Brain pericyte (primary cell): Measurements from ENCODE around the gene MTOR.

Source experiments
- DNase-seq: peaks from one replicate; pipeline ENCODE4 v3.0.0-alpha.2; 2012; ENCODE audit warnings: low read depth, low spot score

The MTOR gene

DNA sequence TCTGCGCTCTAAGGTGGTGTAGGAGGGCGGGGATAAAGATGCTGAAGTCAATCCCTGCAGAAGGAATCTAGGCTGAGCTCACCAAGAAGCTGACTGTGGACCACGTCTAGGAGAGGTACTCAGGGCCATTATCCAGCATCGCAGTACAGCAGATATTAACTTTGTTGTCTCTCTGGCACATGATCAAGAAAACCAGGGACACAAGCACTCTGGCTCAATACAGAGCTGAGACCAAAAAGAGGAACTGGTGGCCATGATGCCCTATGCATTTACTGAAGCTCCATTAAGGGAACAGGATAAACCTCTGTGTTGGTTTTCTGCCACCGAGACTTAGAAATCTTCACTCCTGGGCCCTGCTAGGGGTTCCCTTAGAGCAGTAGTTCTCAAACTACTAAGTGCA is 111.2 kb downstream of the MTOR start:
- DNase-seq = no peak

DNA sequence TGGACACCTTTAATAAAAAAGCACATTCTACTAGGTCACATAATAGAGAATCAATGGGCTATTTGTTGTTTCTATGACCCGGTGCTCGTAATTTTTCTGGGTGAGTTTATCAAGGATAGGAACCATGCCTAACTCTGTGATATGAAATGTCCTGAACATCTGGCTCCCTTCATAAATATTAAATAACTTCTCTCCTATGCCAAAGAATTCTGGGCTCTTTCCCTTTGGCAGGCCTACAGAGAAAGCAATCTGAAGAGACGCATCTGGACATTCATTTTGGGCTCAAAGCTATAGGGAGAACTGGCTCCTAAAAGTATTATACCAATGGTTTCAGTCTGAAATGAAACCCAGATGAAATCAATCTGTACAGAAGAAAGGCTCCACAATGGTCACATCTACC is 112.0 kb downstream of the MTOR start:
- no peak for DNase-seq

DNA sequence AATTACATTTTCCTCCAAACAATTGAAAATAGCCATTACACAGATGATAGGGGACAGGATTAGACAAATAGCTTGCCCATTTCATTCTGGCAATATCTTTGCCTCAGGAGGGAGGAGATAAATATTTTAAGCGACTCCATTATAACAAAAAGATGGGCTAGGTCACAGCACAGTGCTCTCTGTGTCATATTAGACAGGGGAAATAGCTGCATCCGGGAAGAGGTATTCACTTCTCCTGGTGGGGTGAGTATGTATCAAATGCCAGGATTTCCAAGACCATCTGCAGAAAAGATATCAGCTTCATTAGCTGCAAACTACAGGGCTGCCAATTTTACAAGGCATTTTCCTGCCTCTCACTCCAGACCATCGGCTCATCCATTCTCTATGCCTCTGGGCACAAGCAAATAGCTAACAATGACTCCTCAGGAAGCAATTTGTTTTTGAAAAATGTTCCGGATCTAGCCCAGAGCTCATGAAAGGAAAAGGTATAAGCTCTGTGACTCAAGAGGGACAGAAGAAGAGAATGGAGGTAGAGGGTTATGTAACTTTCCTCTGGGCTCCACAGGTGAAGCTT is 115.1 kb downstream of the MTOR start:
- no peak for DNase-seq

DNA sequence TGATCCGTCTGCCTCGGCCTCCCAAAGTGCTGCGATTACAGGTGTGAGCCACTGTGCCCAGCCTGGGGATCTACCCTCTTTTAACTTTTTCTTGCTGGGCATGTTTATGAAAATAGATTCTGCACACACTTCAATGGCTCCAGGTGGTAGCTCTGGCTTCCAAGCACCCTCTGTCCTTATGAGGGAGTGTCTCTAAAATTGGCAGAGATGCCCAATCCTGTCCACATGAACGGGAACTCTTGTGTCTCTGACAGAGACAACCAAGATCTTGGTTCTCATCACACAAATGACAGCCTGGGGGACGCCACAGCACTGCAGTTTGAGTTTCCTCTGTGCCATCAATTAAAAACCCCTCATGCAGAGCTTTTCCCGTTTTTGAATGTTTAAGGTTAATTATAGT is 116.6 kb downstream of the MTOR start:
- DNase-seq = no peak

DNA sequence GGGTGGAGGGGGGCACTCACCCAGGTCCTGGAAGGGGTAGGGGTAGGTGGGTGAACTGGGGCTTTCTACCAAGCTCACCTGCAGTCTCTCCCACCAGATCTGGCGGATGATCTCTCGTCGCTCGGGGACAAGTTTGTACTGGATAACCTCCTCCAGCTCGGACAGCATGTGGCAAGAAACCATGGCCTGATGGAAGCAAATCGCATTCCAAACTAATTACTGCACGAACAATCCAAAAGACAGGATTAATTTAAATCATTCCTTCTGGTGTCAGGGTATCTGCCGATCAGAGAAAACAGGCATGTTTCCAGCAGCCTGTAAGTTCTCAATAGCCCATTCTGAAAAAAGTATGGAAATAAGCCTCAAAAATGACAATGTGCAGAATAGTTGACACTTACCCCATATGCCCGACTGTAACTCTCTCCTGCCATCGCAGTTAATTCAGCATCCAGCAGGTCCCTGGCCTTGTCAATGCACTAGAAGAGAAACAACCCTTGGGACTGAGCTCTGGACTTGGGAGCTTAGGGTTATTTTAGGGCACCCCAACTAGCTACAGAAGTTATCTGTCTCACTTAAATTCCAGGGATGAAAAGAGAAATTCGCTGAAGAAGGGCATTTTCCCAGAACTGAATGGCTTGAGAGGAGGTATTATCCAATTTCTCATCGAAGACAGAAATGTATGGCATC is 117.6 kb downstream of the MTOR start:
- DNase-seq = no peak

DNA sequence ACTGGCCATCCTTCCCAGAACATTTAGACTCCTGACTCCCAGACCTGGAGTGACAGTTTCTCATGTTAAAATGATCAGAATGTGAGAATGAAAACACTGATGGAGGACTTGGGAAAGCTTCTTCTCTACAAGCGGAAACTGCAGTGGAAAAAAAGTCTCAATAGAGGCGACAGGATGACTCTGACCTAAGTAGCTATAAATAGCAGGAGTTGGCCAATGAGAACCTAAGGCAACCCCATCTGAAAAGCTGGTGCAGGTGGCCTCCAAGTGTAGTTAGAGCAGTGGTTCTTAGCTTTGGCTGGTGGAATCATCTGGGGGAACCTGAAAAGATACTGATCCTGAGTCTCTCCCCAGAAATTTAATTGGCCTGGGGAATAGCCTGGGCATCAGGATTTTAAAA is 118.4 kb downstream of the MTOR start:
- DNase-seq = no peak

DNA sequence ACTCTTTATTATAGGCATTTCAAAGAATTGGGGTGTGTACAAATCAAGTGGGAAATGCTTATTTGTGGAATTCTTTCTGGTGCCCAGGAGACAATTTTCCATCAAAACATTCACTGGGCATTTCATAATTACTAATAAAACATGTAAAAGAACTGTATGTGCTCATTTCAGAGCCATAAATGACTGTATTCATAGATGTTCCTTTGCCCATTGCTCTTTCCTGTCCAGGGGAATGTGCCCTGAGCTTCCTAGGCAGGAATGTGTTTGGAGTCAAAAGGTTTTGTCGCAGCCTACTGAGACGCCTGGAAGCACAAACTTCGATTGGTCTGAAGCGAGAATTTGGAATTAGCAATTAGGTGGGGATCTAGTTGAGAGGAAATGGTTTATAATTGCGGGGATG is 119.0 kb downstream of the MTOR start:
- no peak for DNase-seq

DNA sequence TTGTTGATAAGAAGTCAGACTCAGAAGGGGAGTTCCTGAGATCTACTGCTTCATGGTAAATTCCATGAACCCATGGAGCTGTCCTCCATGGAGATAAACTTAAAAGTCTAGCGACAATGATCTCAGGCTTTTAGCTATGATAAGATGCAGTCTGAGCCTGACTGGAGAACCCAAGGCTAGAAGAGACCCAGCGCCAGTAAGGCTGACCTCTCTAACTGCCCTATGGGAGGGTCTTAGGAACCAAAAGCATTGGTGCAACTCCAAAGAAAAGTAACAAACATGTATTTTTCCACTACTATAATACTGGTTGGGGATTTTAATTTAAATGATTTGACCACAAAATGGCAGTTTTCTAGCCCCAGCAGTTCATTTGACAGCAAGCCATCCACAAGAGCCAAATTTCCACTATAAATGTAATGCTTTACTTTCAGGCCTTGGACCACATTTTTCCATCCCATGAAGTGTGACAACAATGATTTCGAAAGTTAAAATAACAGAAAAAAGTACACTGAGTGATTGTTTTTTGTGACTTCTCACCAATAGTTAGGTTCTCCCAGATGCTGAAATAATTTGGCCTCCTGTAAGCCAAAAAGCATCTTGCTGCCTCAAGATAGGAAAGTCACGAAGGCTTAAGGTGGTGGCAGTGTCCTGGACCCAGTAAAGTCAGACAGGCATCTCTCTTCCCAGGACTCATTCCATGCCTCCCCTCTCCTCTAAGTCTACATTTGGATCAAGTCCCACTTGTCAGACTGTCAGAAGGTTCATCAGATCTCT is 119.5 kb downstream of the MTOR start:
- no peak for DNase-seq

DNA sequence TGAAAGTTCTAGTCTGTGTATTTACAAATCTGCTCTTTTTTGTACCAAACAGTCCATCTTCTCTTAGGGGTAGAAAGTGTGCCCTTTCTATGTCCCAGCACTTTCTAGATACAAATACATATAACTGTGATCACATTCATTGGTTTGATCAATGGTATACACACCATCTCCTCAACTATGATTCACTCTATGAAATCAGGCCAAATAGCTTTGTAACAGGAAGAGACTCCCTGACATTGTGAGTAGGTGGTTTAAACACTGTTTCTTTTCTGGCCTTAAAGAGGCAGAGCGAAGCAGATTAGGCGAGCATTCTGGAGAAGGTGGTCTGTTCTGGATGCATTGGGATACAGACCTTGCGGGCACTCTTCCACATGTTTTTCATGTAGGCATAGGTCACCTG is 123.4 kb downstream of the MTOR start:
- DNase-seq = no peak

DNA sequence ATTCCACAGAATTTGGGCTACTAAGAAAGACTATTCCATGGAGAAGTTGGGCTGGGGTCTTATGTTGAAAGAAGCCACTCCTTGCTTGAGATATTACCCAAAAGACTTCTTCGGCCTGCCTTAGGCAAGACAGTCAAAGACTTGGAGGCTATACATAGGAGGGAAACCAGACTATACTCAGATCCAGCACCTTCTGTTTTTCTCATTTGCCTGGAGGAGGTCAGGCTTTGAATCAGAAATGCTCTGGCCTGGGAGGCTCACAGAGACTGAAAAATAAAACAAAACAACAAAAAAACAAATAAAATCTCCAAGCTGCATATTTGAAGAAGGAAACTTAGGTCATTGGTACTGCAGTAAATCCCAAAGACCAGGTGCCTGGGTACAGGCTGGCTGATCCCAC is 124.3 kb downstream of the MTOR start:
- no peak for DNase-seq

DNA sequence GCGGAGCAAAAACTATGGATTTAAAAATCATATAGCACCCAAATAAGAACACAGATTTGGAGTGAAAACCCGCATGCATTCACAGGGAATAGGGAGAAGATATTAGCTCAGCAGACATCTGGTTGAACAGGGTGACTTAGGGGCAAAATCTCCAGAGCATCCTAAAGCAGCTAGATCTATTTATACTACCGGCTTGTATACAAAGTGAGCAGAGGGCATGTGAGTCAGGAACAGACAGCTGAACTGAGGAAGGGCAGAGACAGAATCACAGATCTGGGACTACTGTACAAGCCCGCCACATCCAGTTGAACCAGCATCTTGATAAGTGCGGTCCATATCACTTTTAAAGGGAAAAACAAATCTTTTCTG is 127.5 kb downstream of the MTOR start:
- no peak for DNase-seq

DNA sequence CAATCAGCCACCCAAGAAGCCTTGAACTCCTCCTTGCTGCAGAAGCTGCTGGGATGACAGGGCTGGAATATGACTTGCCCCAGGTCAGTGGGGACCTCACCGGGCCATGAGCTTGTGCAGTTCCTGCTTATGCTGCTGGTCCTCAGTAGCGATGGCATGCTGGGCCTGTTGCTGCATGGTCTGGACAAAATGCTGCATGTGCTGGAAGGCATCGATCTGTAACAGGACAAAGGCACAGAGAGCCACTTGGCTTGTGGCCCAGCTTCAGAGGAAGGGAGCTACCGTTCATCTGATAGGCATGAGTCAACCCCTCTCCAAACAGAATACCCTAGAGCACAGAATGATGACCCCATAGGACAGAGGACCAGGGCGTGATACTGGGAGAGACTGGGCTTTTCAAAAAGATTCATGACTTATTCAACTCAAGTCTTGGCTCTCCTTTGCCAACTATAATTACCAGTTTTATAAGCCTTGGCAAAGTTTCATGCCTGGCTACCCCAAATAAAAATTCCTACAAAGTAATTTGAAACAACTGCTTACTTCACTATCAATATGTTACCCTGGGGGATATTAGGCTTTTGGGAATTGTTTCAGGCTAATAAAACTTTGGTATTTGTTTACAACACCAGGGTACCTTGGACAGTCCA is 128.0 kb downstream of the MTOR start:
- DNase-seq = no peak

DNA sequence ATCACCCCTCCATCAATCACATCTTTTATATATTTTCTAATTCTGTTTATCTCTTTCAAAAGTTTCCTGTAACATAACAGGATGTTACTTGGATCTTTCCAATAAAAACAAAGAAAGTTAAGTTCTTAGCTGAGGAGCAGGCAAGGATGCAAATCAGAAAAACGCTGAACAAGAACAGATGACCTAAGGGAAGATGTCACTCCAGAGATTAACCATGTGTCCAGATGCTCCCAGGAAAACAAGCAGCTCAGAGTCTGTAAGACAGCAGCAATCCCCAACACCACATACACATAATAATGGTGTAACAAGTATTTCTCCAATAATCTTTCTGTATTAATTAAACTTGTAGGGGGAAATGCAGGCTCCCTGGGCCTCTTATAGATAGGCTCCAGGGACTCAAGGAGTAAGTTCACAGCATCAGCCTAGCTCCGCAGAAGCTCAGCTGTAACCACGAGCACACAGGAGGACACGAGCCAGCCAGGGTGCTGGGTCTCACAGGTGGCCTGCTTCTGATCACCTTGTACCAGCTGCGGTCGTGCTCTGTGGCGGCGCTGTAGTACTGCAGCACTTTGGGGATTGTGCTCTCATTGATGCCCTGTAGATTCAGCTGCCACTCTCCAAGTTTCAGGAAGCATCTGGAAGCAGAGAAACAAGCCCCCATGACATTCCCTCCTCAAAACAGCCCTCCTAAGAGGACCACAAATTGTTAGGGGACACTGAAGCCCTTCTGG is 129.6 kb downstream of the MTOR start:
- DNase-seq = no peak

DNA sequence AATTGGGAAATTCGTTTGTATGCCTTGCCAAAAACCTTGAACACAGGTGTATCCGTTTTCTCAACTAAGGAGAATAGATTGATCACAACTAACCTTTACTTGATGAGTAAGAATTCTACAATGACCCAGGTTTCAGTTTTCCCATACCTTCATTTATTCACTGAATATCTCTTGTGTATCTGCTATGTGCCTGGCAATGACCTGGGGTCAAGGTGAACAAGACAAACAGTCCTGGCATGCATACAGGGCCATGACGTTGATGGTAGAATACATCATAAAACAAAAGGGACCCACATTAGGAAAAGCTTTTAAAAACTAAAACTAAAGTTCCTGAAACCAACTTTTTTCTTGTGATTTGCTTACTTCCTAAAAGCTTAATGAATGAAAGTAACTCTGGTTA is 130.5 kb downstream of the MTOR start:
- DNase-seq = no peak

DNA sequence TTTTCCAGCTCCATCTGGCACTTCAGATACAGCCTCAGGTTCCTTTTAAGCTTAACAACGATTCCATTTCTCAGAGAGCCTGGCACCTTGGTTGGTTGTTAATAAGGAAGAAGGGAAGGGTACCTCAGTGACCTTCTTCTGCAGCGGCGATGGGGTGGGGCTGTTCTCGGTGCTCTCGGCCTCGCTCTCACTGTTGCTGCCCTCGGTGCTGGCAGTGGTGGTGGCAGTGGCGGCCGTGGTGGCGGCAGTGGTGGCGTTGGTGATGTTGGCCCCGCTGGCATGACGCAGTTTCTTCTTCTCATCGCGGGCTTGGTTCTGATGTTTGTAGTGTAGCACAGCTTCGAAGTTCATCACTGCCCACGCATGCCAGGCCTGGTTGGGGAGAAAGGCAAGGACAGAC is 131.9 kb downstream of the MTOR start:
- no peak for DNase-seq

DNA sequence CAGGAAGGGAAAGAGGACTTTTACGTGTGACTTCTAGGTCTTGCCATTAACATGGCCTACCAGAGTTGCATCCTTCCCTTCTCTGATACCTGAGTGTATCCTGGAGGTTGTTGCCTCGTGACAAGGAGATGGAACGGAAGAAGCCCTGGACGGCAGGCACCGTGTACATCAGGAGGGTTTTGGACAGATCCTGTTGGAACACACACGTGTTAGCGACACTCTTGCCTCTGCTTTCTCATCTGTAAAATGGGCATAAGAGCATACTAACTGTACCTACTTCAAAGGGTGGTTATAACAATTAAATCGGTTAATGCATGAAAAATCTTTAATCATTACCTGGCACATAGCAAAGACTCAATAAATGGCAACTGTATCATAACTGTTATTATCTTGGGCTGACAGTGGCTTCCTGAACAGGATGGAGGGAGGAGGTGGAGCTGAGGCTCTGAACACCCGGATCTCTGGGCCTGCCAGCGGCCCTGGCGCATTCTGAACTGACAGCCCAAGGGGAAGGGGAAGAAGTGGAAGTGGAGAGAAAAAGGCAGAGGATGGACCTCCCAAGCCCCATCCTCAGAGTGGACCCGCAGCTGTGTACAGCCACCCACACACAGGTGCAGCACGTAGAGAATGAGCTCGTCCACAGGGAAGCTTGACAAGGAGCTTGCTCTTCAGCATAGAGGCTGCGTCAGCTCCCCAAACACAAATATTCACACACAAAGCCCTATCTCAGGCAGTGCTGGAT is 132.5 kb downstream of the MTOR start:
- DNase-seq = no peak

DNA sequence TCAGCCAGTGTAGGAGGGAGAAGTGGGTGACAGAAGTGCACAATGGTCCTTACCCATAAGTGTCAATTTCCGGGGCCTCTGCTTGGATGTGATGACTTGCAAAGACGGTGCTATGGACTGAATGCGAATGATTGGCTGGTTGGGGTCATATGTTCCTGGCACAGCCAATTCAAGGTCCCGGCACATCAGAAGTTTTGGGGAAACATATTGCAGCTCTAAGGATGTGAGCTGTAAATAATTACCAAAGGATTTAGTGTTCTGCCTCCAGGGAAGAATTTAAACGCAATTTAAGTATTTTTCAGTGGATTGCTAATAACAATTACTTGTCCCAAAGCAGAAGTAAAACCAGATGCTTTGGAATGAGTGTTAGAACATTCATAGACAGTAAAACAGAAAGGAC is 135.8 kb downstream of the MTOR start:
- DNase-seq = no peak

DNA sequence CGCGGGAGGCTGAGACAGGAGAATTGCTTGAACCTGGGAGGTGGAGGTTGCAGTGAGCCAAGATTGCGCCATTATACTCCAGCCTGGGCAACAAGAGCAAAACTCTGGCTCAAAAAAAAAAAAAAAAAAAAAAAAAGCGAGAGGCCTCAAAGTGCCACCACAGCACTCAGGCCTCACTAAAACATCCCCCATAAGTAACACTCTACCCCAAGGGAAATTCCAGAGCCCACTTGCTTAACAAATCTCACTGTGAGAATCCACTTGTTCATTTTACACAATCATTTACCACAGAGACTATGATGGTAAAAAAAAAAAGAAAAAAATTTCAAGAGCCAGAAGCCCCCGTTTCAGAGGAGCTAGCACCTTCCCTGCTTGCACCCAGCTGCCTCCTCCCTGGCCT is 136.4 kb downstream of the MTOR start:
- DNase-seq = no peak

DNA sequence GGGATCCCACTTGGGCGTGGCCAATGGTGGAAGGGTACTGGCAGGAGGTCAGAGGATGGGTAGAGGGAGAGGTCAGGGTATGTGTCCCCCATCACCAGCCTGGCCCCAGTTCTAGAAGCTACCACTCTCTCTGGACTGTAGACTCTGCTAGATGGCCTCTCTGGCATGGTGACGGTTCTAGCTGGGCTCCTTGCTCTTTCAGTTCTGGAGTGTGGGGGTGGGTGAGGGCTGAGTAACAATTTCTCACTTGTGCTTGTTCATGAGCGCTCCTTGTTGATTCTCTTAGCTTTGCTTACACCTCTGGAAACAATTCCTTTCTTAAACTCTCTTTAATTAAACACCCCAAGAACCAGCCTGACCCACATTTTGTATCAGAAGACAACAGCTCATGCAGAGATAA is 137.4 kb downstream of the MTOR start:
- DNase-seq = no peak

DNA sequence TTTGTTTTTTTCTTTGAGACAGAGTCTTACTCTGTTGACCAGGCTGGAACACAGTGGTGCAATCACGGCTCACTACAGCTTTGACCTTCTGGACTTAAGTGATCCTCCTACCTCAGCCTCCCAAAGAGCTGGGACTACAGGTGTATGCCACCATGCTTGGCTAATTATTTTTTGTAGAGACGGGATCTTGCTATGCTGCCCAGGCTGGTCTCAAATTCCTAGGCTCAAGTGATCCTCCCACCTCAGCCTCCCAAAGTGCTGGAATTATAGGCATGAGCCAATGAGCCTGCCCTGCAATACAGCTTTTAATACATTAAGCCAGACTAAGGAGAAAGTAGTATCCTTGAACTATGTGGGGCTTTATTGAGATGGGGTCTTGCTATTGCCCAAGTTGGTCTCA is 146.0 kb downstream of the MTOR start:
- DNase-seq = no peak

DNA sequence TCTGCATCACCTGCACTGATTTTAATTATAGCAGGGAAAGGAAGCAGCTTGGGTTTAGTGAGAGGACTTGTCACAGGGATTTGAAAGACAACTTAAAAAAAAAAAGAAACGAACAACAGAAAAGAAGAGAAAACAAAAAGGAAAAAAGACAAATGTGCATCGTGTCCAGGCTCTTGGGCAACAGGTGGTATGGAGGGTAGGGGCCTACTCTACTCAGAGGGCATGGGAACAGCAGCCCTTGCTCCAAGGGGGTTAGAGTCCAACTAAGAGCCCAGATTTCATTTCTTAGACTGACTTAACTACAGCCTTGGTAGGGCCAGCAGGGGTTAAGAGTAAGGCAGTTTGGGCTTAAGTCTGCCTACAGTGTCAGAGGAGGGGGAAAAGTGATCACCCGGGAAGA is 147.4 kb downstream of the MTOR start:
- DNase-seq = no peak
